Activated gamma-delta T cell treated with anti-CD3 and anti-CD28 coated beads, Interleukin-2, amount 50 U/mL, for 16 hours (primary cell): ENCODE measurements around the gene BST1.
"Not testable (repeated sequence)": the region's sequence is repeated elsewhere in the genome, so short reads cannot be mapped to it uniquely, and the experiment has no call there.

Experiments
- DNase-seq: peaks from one replicate; pipeline ENCODE4 v3.0.0-alpha.2; 2020; ENCODE audit warnings: low read depth

The BST1 gene

GRCh38 chr4:15712214-15712613 lies 9.3 kb downstream of the BST1 start:
- DNase-seq = no peak

- no peak for DNase-seq
Measured at GRCh38 chr4:15714141-15714540, 11.3 kb downstream of the BST1 start.

- DNase-seq = no peak
Measured at GRCh38 chr4:15714646-15715435, 12.0 kb downstream of the BST1 start.

GRCh38 chr4:15716115-15716514 lies 13.2 kb downstream of the BST1 start:
- DNase-seq = no peak

- DNase-seq = no peak
Measured at GRCh38 chr4:15717086-15717485, 14.2 kb downstream of the BST1 start.

- DNase-seq = no peak
Measured at GRCh38 chr4:15717657-15718416, 15.0 kb downstream of the BST1 start.

GRCh38 chr4:15718465-15718864 lies 15.6 kb downstream of the BST1 start:
- DNase-seq = no peak

GRCh38 chr4:15718959-15719358 lies 16.1 kb downstream of the BST1 start:
- DNase-seq = no peak

GRCh38 chr4:15719506-15719905 lies 16.6 kb downstream of the BST1 start:
- no peak for DNase-seq

- DNase-seq = no peak
Measured at GRCh38 chr4:15720851-15721250, 18.0 kb downstream of the BST1 start.

- DNase-seq = no peak
Measured at GRCh38 chr4:15725608-15726007, 22.7 kb downstream of the BST1 start.

- peak; percentile 5 for DNase-seq
Measured at GRCh38 chr4:15729910-15730533, 27.2 kb downstream of the BST1 start.

GRCh38 chr4:15733061-15733460 lies 30.2 kb downstream of the BST1 start:
- DNase-seq = not testable (repeated sequence)

- no peak for DNase-seq
Measured at GRCh38 chr4:15735536-15735935, 32.7 kb downstream of the BST1 start.

- DNase-seq = no peak
Measured at GRCh38 chr4:15736514-15737050, 33.7 kb downstream of the BST1 start.

GRCh38 chr4:15737255-15737654 lies 34.4 kb downstream of the BST1 start:
- no peak for DNase-seq

GRCh38 chr4:15738877-15739276 lies 36.0 kb downstream of the BST1 start:
- DNase-seq = no peak

GRCh38 chr4:15740764-15741404 lies 38.0 kb downstream of the BST1 start:
- no peak for DNase-seq

- DNase-seq = no peak
Measured at GRCh38 chr4:15742083-15742582, 39.3 kb downstream of the BST1 start.

- no peak for DNase-seq
Measured at GRCh38 chr4:15742637-15743036, 39.8 kb downstream of the BST1 start.

- no peak for DNase-seq
Measured at GRCh38 chr4:15744016-15744545, 41.2 kb downstream of the BST1 start.

GRCh38 chr4:15746110-15746509 lies 43.2 kb downstream of the BST1 start:
- DNase-seq = no peak
